ENCODE data around the gene SLC7A14.

SLC7A14 gene

GRCh38 chr3:170585937-170586310 is at the start of gene SLC7A14:
Gene SLC7A14, minus strand, starts transcription at chr3:170586075. Its CDS starts 59,139 bp downstream, at chr3:170526936.
- no peak for DNase-seq

GRCh38 chr3:170635385-170635735 is 49.5 kb upstream of the SLC7A14 start:
- no peak for DNase-seq

- no peak for DNase-seq
Measured at GRCh38 chr3:170634663-170635384, 48.9 kb upstream of the SLC7A14 start.

GRCh38 chr3:170633573-170633972 is 47.7 kb upstream of the SLC7A14 start:
- DNase-seq: no peak

GRCh38 chr3:170632780-170633179 is 46.9 kb upstream of the SLC7A14 start:
- no peak for DNase-seq

GRCh38 chr3:170631755-170632488 is 46.0 kb upstream of the SLC7A14 start:
- no peak for DNase-seq

- DNase-seq: no peak
Measured at GRCh38 chr3:170623524-170623923, 37.6 kb upstream of the SLC7A14 start.

GRCh38 chr3:170622369-170623159 is 36.7 kb upstream of the SLC7A14 start:
- peak; percentile 85 for DNase-seq

- DNase-seq: no peak
Measured at GRCh38 chr3:170621256-170621655, 35.4 kb upstream of the SLC7A14 start.

- peak; percentile 89 for DNase-seq
Measured at GRCh38 chr3:170614214-170614966, 28.5 kb upstream of the SLC7A14 start.

GRCh38 chr3:170611751-170612150 is 25.9 kb upstream of the SLC7A14 start:
- DNase-seq: no peak

GRCh38 chr3:170610321-170610884 is 24.5 kb upstream of the SLC7A14 start:
- DNase-seq: no peak

- no peak for DNase-seq
Measured at GRCh38 chr3:170608475-170608874, 22.6 kb upstream of the SLC7A14 start.

- DNase-seq: no peak
Measured at GRCh38 chr3:170606675-170607074, 20.8 kb upstream of the SLC7A14 start.

- DNase-seq: no peak
Measured at GRCh38 chr3:170605490-170605889, 19.6 kb upstream of the SLC7A14 start.

GRCh38 chr3:170603770-170604510 is 18.1 kb upstream of the SLC7A14 start:
- no peak for DNase-seq

GRCh38 chr3:170602556-170602955 is 16.7 kb upstream of the SLC7A14 start:
- DNase-seq: no peak

- no peak for DNase-seq
Measured at GRCh38 chr3:170600005-170600624, 14.2 kb upstream of the SLC7A14 start.

GRCh38 chr3:170599091-170599490 is 13.2 kb upstream of the SLC7A14 start:
- no peak for DNase-seq

- no peak for DNase-seq
Measured at GRCh38 chr3:170598091-170598502, 12.2 kb upstream of the SLC7A14 start.

GRCh38 chr3:170594528-170594927 is 8.7 kb upstream of the SLC7A14 start:
- DNase-seq: no peak

All from EL (cell line).